Tibial artery (tissue), 4 donors: ENCODE data around the gene MAP3K3.

Source experiments
- DNase-seq, 2 donors: peaks; one replicate each; pipeline ENCODE4 v3.0.0-alpha.2; 2019
- H3K27ac ChIP-seq, 2 donors: fragments of 200-600 bp; sonication (generic) in 1 of 2; 1 replicate in 1 of 2; 2 replicates in 1 of 2; pipeline ENCODE4 v1.5.1; 2018 to 2019; ENCODE audit warnings: mild to moderate bottlenecking in 1 of 2
- H3K27me3 ChIP-seq, 2 donors: fragments of 200-600 bp; sonication (generic) in 1 of 2; one replicate each; pipeline versions ENCODE4 v1.5.1 to v1.6.0; 2016 to 2019
- H3K36me3 ChIP-seq, 3 donors: fragments of 200-600 bp; sonication (generic) in 2 of 3; one replicate each; pipeline ENCODE4 v1.5.1; 2016 to 2019; ENCODE audit warnings: mild to moderate bottlenecking in 2 of 3
- H3K4me1 ChIP-seq, 4 donors: fragments of 200-600 bp; sonication (generic) in 2 of 4; 1 replicate in 3 of 4; 2 replicates in 1 of 4; pipeline ENCODE4 v1.5.1; 2016 to 2019
- H3K4me3 ChIP-seq, 2 donors: fragments of 200-600 bp; sonication (generic) in 1 of 2; 1 replicate in 1 of 2; 2 replicates in 1 of 2; pipeline ENCODE4 v1.5.1; 2018 to 2019; ENCODE audit warnings: mild to moderate bottlenecking in 2 of 2
- H3K9me3 ChIP-seq, 3 donors: fragments of 200-600 bp; sonication (generic) in 1 of 3; one replicate each; pipeline ENCODE4 v1.5.1; 2016 to 2019
- intact Hi-C: fragments of 100-400 bp; cut with DNase I; formaldehyde crosslinking; loops from one replicate; pipeline ENCODE4 v1.15.0; 2023; ENCODE audit warnings: low total_unique reads
- TF ChIP-seq, protein P1 (sequence below), 2 experiments: fragments of 200-600 bp in 1 of 2; fragments of 450-650 bp in 1 of 2; IDR thresholded peaks; one replicate each; pipeline ENCODE4 v1.5.1; 2017 to 2019; ENCODE audit warnings: antibody characterized with exemption in 2 of 2, mild to moderate bottlenecking in 1 of 2, moderate library complexity in 1 of 2

The MAP3K3 gene

DNA sequence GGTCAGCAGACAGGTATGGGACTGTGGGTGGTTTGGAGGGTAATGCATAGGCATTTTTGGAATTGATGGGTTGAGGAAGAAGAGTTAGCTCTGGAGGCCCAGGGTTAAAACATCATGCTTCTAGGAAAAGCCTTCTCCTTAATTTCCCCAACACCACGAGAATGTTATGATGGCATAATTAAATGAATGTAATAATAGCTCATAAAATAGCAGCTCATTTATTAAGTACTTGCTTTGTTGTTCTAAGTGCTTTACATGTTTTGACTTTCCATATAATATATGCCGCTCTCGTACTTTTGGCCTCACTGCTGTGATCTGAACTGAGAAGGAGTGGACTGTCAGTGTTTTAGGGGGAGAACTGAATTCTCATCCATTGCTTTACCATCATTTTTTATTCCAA, 63.4 kb downstream of the MAP3K3 start:
- no peak for DNase-seq
- no peak overlapping the region for H3K27ac ChIP-seq
- no peak overlapping the region for H3K4me3 ChIP-seq
- H3K36me3 ChIP-seq, result peaks cover 63 to 79% (median 67%) of the 10 kb centered on the region in 3 donors
- TF ChIP-seq, protein P1, sequence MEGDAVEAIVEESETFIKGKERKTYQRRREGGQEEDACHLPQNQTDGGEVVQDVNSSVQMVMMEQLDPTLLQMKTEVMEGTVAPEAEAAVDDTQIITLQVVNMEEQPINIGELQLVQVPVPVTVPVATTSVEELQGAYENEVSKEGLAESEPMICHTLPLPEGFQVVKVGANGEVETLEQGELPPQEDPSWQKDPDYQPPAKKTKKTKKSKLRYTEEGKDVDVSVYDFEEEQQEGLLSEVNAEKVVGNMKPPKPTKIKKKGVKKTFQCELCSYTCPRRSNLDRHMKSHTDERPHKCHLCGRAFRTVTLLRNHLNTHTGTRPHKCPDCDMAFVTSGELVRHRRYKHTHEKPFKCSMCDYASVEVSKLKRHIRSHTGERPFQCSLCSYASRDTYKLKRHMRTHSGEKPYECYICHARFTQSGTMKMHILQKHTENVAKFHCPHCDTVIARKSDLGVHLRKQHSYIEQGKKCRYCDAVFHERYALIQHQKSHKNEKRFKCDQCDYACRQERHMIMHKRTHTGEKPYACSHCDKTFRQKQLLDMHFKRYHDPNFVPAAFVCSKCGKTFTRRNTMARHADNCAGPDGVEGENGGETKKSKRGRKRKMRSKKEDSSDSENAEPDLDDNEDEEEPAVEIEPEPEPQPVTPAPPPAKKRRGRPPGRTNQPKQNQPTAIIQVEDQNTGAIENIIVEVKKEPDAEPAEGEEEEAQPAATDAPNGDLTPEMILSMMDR (IDR thresholded peaks at IDR 0.05), result no peak
- H3K4me1 ChIP-seq, result peaks cover 0 to 19% (median 11%) of the 10 kb centered on the region in 4 donors
- intact Hi-C loops, result no loop called here
- no peaks in the 10 kb centered on the region for H3K27me3 ChIP-seq
- no peaks in the 10 kb centered on the region for H3K9me3 ChIP-seq

DNA sequence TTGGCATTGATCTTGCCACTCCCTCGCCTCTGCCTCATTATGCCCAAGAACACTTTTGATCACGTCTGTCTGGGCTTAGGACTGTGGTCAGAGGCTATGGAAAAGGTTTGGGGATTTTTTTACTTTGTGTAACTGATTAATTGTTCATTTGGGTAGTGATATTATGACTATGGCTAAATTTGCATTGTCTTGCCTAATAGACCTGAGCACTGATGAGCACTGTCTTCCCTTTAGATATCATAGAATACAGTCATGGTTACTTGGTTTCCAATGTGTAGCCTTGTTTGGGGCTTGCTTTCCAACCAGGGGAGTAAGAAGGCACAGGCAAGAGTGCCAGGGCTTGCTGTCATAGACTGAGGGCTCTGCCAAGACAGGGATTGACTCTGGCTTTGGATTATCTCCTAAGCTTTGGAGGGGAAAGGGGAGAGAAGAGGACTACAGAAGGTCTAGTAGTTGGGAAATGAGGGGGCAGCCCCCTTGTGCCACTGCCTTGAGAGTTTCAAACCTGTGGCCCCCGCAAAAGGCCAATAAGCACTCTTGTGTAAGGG, 64.0 kb downstream of the MAP3K3 start:
- peaks cover 69 to 86% (median 74%) of the 10 kb centered on the region in 3 donors for H3K36me3 ChIP-seq
- intact Hi-C loops, result no loop called here

DNA sequence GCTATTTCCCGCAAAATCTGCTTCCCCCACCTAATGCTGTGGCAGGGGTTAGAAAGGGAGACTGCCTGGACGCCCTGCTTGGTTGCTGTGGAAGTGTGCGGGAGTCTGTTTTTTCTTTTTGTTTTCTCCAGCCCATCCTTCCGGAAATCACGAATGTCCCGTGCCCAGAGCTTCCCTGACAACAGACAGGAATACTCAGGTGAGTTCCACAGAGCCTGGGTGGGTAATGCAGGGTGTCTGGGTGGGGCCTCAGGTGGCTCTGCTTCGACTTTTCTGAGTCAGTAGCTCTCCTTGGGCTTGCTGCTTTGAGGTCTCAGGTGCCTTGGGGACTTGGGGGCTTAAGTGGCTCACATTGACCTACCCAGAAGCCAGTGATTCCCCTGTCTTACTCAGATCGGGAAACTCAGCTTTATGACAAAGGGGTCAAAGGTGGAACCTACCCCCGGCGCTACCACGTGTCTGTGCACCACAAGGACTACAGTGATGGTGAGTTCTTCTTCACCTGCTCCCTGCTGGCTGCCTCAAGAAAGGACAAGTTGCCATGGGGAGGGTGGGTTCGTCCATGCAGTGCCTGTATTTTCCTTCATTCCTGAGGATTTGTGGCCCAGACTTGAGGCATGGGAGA, 66.3 kb downstream of the MAP3K3 start:
- Histone ChIP-seq H3K9me3 (no peaks in the 10 kb centered on the region), H3K4me3 (no peak overlapping the region), H3K4me1 (peaks cover 0 to 12% (median 7%) of the 10 kb centered on the region in 4 donors), H3K36me3 (peaks cover 72 to 88% (median 82%) of the 10 kb centered on the region in 3 donors), H3K27me3 (no peaks in the 10 kb centered on the region), H3K27ac (no peak overlapping the region)
- no peak for DNase-seq
- TF ChIP-seq, protein P1 (IDR thresholded peaks at IDR 0.05), result no peak
- intact Hi-C loops, result no loop called here

More for the DNA sequence above, 64.0 kb downstream of the MAP3K3 start:
- TF ChIP-seq, protein P1 (IDR thresholded peaks at IDR 0.05), result no peak
- H3K27ac ChIP-seq, result no peak overlapping the region
- no peak for DNase-seq
- H3K4me1 ChIP-seq, result peaks cover 0 to 19% (median 11%) of the 10 kb centered on the region in 4 donors
- H3K4me3 ChIP-seq, result no peak overlapping the region
- no peaks in the 10 kb centered on the region for H3K27me3 ChIP-seq
- H3K9me3 ChIP-seq, result no peaks in the 10 kb centered on the region

DNA sequence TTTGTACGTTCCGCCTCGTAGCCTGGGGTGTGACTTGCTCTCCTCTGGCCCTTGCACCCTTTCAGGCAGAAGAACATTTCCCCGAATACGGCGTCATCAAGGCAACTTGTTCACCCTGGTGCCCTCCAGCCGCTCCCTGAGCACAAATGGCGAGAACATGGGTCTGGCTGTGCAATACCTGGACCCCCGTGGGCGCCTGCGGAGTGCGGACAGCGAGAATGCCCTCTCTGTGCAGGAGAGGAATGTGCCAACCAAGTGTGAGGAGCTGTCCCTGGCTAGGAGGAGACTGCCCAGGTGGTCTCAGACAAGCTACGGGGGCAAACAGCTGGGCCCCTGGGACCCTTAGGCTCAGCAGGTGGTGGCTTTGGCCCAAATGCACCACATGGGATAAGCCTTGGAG, 67.3 kb downstream of the MAP3K3 start:
- Histone ChIP-seq H3K4me1 (peaks cover 0 to 12% (median 7%) of the 10 kb centered on the region in 4 donors), H3K9me3 (no peaks in the 10 kb centered on the region), H3K27me3 (no peaks in the 10 kb centered on the region), H3K27ac (no peak overlapping the region), H3K36me3 (peaks cover 73 to 90% (median 83%) of the 10 kb centered on the region in 3 donors), H3K4me3 (no peak overlapping the region)
- TF ChIP-seq, protein P1 (IDR thresholded peaks at IDR 0.05), result no peak
- no peak for DNase-seq
- intact Hi-C loops, result no loop called here

DNA sequence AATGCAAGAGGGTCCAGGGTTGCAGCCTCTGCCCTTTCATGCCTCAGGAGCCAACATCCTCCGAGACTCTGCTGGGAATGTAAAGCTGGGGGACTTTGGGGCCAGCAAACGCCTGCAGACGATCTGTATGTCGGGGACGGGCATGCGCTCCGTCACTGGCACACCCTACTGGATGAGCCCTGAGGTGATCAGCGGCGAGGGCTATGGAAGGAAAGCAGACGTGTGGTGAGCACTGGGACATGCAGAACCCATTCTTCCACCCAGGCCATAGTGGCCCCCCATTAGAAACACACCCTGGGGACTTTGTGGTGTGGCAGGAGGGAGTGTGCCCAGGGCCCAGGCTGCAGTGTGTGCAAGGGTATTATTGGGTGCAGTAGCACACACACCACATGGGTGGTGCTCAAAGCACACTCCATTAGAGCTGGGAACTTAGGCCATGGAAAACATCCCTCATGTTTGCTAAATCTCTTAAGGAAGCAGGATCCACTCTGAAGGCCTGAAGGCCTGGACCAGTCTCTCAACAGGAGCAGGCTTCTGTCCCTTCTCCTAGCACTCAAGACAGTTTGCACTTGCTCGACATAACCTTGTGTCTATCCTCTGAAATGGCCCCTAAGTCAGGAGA, 70.1 kb downstream of the MAP3K3 start:
- Histone ChIP-seq H3K4me3 (no peak overlapping the region), H3K9me3 (no peaks in the 10 kb centered on the region), H3K27ac (no peak overlapping the region), H3K36me3 (peaks cover 63 to 82% (median 68%) of the 10 kb centered on the region in 3 donors), H3K27me3 (no peaks in the 10 kb centered on the region), H3K4me1 (peaks cover 0 to 4% (median 2%) of the 10 kb centered on the region in 4 donors)
- no peak for DNase-seq
- TF ChIP-seq, protein P1 (IDR thresholded peaks at IDR 0.05), result no peak
- intact Hi-C loops, result no loop called here
